HCT116 (cell line): ENCODE measurements around the gene NT5E. TPM values are rescaled to one million over a fixed set of nuclear protein-coding genes. Genes with fewer than 3 reads are reported as not detected.
A peak's percentile ranks its signal among the peaks of the same experiment; 100 is the strongest.

Source experiments
- ATAC-seq: fragments of 200-7000 bp; cut with Tn5 transposase; 2 replicates; pipeline ENCODE4 v1.9.1; 2020; ENCODE audit warnings: mild to moderate bottlenecking, moderate library complexity
- BruUV-seq: library from RNA; stranded (reverse); fragments of 400-500 nt; replicated peaks from 2 replicates; lab custom pipeline; 2021; lab: Mats Ljungman, UMichigan
- CTCF ChIA-PET: fragments of 300-600 bp; sonication (Branson Sonifier 250); formaldehyde crosslinking; loops from one replicate; lab custom pipeline; 2021; ENCODE audit warnings: antibody characterized with exemption; lab: Charles Lee
- POLR2A ChIA-PET: fragments of 300-600, 350-600 bp; sonication (Branson Sonifier 250); formaldehyde crosslinking; loops from one replicate; lab custom pipeline; 2021; ENCODE audit warnings: antibody characterized with exemption; lab: Charles Lee
- RAD21 ChIA-PET, 2 experiments: fragments of 300-600 bp; sonication (Branson Sonifier 250); formaldehyde crosslinking; loops; one replicate each; lab custom pipeline; 2023; ENCODE audit warnings: low total read pairs in 2 of 2; ENCODE audit not compliant: uncharacterized antibody in 2 of 2, unreplicated experiment in 2 of 2, low non-redundant PET in 1 of 2; lab: Charles Lee
- DNase-seq: peaks from one replicate; pipeline ENCODE4 v3.0.0-alpha.2; 2010; ENCODE audit warnings: low read depth, low spot score
- H2AFZ ChIP-seq: fragments of 200-600 bp; shearing (Covaris generic), sonication (generic); 2 replicates; pipeline ENCODE4 v1.6.1; 2017; ENCODE audit warnings: low read depth, mixed run types, mixed read lengths, antibody characterized with exemption, low read length; ENCODE audit not compliant: poor library complexity, severe bottlenecking
- H3K27ac ChIP-seq: 2 replicates; pipeline ENCODE4 v1.5.1; 2012; ENCODE audit warnings: low read depth, low read length
- H3K27me3 ChIP-seq: fragments of 200-600 bp; sonication (generic); 2 replicates; pipeline ENCODE4 v1.6.1; 2016; ENCODE audit warnings: mixed run types, low read length, mixed read lengths; ENCODE audit not compliant: insufficient read depth
- H3K36me3 ChIP-seq, 2 experiments: fragments of 200-500 bp in 1 of 2; fragments of 200-600 bp in 1 of 2; sonication (Bioruptor generic) in 1 of 2; sonication (generic) in 1 of 2; 2 replicates each; pipeline versions ENCODE4 v1.5.1 to v1.6.1; 2014 to 2016; ENCODE audit warnings: low read length in 2 of 2, inconsistent platforms in 1 of 2, mixed read lengths in 1 of 2, mixed run types in 1 of 2; ENCODE audit not compliant: insufficient read depth in 2 of 2, control insufficient read depth in 1 of 2
- H3K4me1 ChIP-seq, 2 experiments: fragments of 200-600 bp in 1 of 2; sonication (generic) in 1 of 2; 2 replicates each; pipeline versions ENCODE4 v1.5.1 to v1.6.1; 2012 to 2017; ENCODE audit warnings: low read length in 2 of 2, inconsistent platforms in 1 of 2, mild to moderate bottlenecking in 1 of 2, mixed read lengths in 1 of 2, mixed run types in 1 of 2, moderate library complexity in 1 of 2; ENCODE audit not compliant: insufficient read depth in 2 of 2, control insufficient read depth in 1 of 2
- H3K4me2 ChIP-seq: fragments of 200-600 bp; sonication (generic); 2 replicates; pipeline ENCODE4 v1.6.1; 2017; ENCODE audit warnings: mixed run types, low read length, mixed read lengths
- H3K4me3 ChIP-seq, 2 experiments: fragments of 200-600 bp in 1 of 2; sonication (generic) in 1 of 2; replicated peaks in 1 of 2; 2 replicates each; pipeline ENCODE4 v1.5.1; 2011 to 2016; ENCODE audit warnings: low read length in 2 of 2, control low read depth in 1 of 2, low read depth in 1 of 2, mild to moderate bottlenecking in 1 of 2, mixed read lengths in 1 of 2, mixed run types in 1 of 2
- H3K79me2 ChIP-seq: fragments of 200-600 bp; sonication (generic); 2 replicates; pipeline ENCODE4 v1.6.1; 2017; ENCODE audit warnings: mild to moderate bottlenecking, mixed run types, low read length, moderate library complexity, mixed read lengths; ENCODE audit not compliant: insufficient read depth
- H3K9ac ChIP-seq: fragments of 200-600 bp; sonication (generic); 2 replicates; pipeline ENCODE4 v1.6.1; 2016; ENCODE audit warnings: low read length, mixed read lengths
- H3K9me2 ChIP-seq: fragments of 200-600 bp; sonication (generic), shearing (Covaris generic); 2 replicates; pipeline ENCODE4 v1.6.1; 2017; ENCODE audit warnings: mixed run types, mild to moderate bottlenecking, moderate library complexity; ENCODE audit not compliant: insufficient read depth
- H3K9me3 ChIP-seq, 2 experiments: fragments of 200-500 bp in 1 of 2; fragments of 200-600 bp in 1 of 2; sonication (Bioruptor generic) in 1 of 2; sonication (generic) in 1 of 2; 2 replicates each; pipeline ENCODE4 v1.6.1; 2014 to 2017; ENCODE audit warnings: low read length in 2 of 2, mixed read lengths in 2 of 2, inconsistent platforms in 1 of 2, low read depth in 1 of 2, mild to moderate bottlenecking in 1 of 2, mixed run types in 1 of 2, moderate library complexity in 1 of 2; ENCODE audit not compliant: control insufficient read depth in 1 of 2, insufficient read depth in 1 of 2
- H4K20me1 ChIP-seq: fragments of 200-600 bp; sonication (generic), shearing (Covaris generic); 2 replicates; pipeline ENCODE4 v1.6.1; 2017; ENCODE audit warnings: mixed run types, mild to moderate bottlenecking, moderate library complexity; ENCODE audit not compliant: insufficient read depth
- CEBPB ChIP-seq: IDR thresholded peaks from 2 replicates; pipeline ENCODE4 v1.6.1; 2012; ENCODE audit warnings: low read depth
- CTCF ChIP-seq, 3 experiments: fragments of 200-600 bp in 1 of 3; sonication (generic) in 1 of 3; IDR thresholded peaks in 2 of 3; conservative IDR thresholded peaks in 1 of 3; 2 replicates each; pipeline ENCODE4 v1.5.1; 2012 to 2017; ENCODE audit warnings: low read depth in 2 of 3, low read length in 2 of 3, antibody characterized with exemption in 1 of 3, borderline replicate concordance in 1 of 3, control low read depth in 1 of 3, mild to moderate bottlenecking in 1 of 3, mixed read lengths in 1 of 3, mixed run types in 1 of 3, moderate library complexity in 1 of 3; ENCODE audit not compliant: insufficient read depth in 1 of 3
- EGR1 ChIP-seq: IDR thresholded peaks from 2 replicates; pipeline ENCODE4 v1.6.1; 2012; ENCODE audit warnings: low read depth
- ELF1 ChIP-seq: IDR thresholded peaks from 2 replicates; pipeline ENCODE4 v1.6.1; 2012; ENCODE audit warnings: low read depth, borderline replicate concordance
- EZH2 ChIP-seq: fragments of 200-600 bp; sonication (generic); IDR thresholded peaks from 2 replicates; pipeline ENCODE4 v1.6.1; 2017; ENCODE audit warnings: antibody characterized with exemption, mixed run types
- FOSL1 ChIP-seq: IDR thresholded peaks from 2 replicates; pipeline ENCODE4 v1.6.1; 2012; ENCODE audit warnings: low read depth
- JUND ChIP-seq: IDR thresholded peaks from 2 replicates; pipeline ENCODE4 v1.6.1; 2012
- POLR2AphosphoS5 ChIP-seq: IDR thresholded peaks from 2 replicates; pipeline ENCODE4 v1.6.1; 2011; ENCODE audit warnings: mild to moderate bottlenecking, low read depth, low read length, moderate library complexity
- RAD21 ChIP-seq: IDR thresholded peaks from 2 replicates; pipeline ENCODE4 v1.6.1; 2012; ENCODE audit warnings: low read depth, mild to moderate bottlenecking
- REST ChIP-seq: IDR thresholded peaks from 2 replicates; pipeline ENCODE4 v1.6.1; 2012; ENCODE audit warnings: low read depth
- SIN3A ChIP-seq: IDR thresholded peaks from 2 replicates; pipeline ENCODE4 v1.6.1; 2012; ENCODE audit warnings: low read depth
- SP1 ChIP-seq: IDR thresholded peaks from 2 replicates; pipeline ENCODE4 v1.6.1; 2012; ENCODE audit warnings: low read depth
- TCF7L2 ChIP-seq: IDR thresholded peaks from 2 replicates; pipeline ENCODE4 v1.7.0; 2011; ENCODE audit warnings: borderline replicate concordance, inconsistent platforms; ENCODE audit not compliant: insufficient read depth, insufficient read length; ENCODE audit errors: extremely low read depth
- YY1 ChIP-seq: IDR thresholded peaks from 2 replicates; pipeline ENCODE4 v1.6.1; 2011; ENCODE audit warnings: low read length, low read depth, moderate library complexity, mild to moderate bottlenecking; ENCODE audit not compliant: insufficient replicate concordance; ENCODE audit errors: extremely low read depth
- ZBTB33 ChIP-seq: IDR thresholded peaks from 2 replicates; pipeline ENCODE4 v1.6.1; 2011; ENCODE audit warnings: mild to moderate bottlenecking, low read length, moderate library complexity; ENCODE audit not compliant: insufficient replicate concordance; ENCODE audit errors: extremely low read depth
- ZFX ChIP-seq: fragments of 450-650 bp; IDR thresholded peaks from 2 replicates; pipeline ENCODE4 v1.6.1; 2017
- intact Hi-C: fragments of 100-400 bp; cut with micrococcal nuclease; formaldehyde crosslinking; loops from 2 replicates; pipeline ENCODE4 v1.10.0; 2022
- total RNA-seq: library from RNA; stranded (reverse); gene quantifications from one replicate; pipeline ENCODE4 v1.2.1, GENCODE V29; 2021; ENCODE audit not compliant: unreplicated experiment

Gene NT5E
- total RNA-seq, 1 experiment from 2014 or later: 68.2 TPM

- TF ChIP-seq POLR2AphosphoS5: no peak
- no peak for TF ChIP-seq YY1
- peak; percentile 93 for TF ChIP-seq RAD21
- TF ChIP-seq JUND: no peak
- TF ChIP-seq SP1: peak; percentile 10; the same call in 1 of the 2 replicates
Observed at GRCh38 chr6:85482905-85483700, 33.2 kb downstream of the NT5E start (continued).

- Histone ChIP-seq H3K27me3 (no peaks in the 10 kb centered on the region), H3K4me2 (no peak overlapping the region), H3K9ac (no peak overlapping the region), H3K27ac (no peak overlapping the region), H3K9me3 (no peaks in the 10 kb centered on the region), H2AFZ (no peak overlapping the region), H4K20me1 (no peaks in the 10 kb centered on the region), H3K4me1 (peaks cover 0 to 23% of the 10 kb centered on the region in 2 experiments; a peak in 2 of 4 replicates), H3K4me3 (no peak overlapping the region), H3K79me2 (no peaks in the 10 kb centered on the region), H3K9me2 (no peaks in the 10 kb centered on the region), H3K36me3 (0 out of 4 replicates have a peak, but pooled peaks cover 0 to 5% of the 10 kb centered on the region in 2 experiments)
- POLR2A ChIA-PET: interaction anchor here (1.3 to 1.7 kb wide), 3 partner anchors 19 to 129 kb away, joined by 3 to 7 read pairs (median 6); no protein-coding TSS in a partner anchor
- no peak for DNase-seq
- CTCF ChIA-PET: interaction anchor here (1.5 to 3.8 kb wide), 7 partner anchors 10 to 130 kb away, joined by 5 to 47 read pairs (median 15); no protein-coding TSS in a partner anchor
- no peak for ATAC-seq
- intact Hi-C loops: loop anchor here (1.0 to 2.0 kb wide), 2 partner anchors 33 to 129 kb away; partner anchors contain the start of gene NT5E
- RAD21 ChIA-PET: interaction anchor here in 1 of 2 experiments (0.8 kb wide), 1 partner anchor 35 kb away, joined by 3 read pairs; no protein-coding TSS in a partner anchor
- BruUV-seq: no TSS peak
- TF ChIP-seq CTCF (IDR thresholded peaks at IDR 0.05 in 2 of 3, conservative IDR thresholded peaks at IDR 0.05 in 1 of 3; ENCODE audit: borderline replicate concordance in 1 of 3, insufficient read depth in 1 of 3, low read depth in 2 of 3, low read length in 2 of 3): no peak
- no peak for TF ChIP-seq ZFX
- no peak for TF ChIP-seq SP1
- no peak for TF ChIP-seq SIN3A
- no peak for TF ChIP-seq TCF7L2
- no peak for TF ChIP-seq ELF1
- TF ChIP-seq REST: no peak
- no peak for TF ChIP-seq EGR1
- no peak for TF ChIP-seq POLR2AphosphoS5
- TF ChIP-seq FOSL1: no peak
- TF ChIP-seq EZH2: no peak
- TF ChIP-seq ZBTB33: no peak
- TF ChIP-seq YY1: no peak
- no peak for TF ChIP-seq CEBPB
Observed at GRCh38 chr6:85483846-85484245, 34.0 kb downstream of the NT5E start.
